ENCODE data around the gene NCKIPSD.

The NCKIPSD gene

GRCh38 chr3:48678056-48678455, 7.7 kb downstream of the NCKIPSD start:
- ATAC-seq: peak; percentile 57
- TF ChIP-seq ZNF70 (CRISPR knock-in tag; IDR thresholded peaks at IDR 0.05) (no peak), BACH2 (CRISPR knock-in tag; IDR thresholded peaks at IDR 0.05; ENCODE audit: borderline replicate concordance) (no peak), GLIS3 (CRISPR knock-in tag; IDR thresholded peaks at IDR 0.05) (no peak), ZC3H10 (CRISPR knock-in tag; IDR thresholded peaks at IDR 0.05) (no peak), TSHZ2 (CRISPR knock-in tag; IDR thresholded peaks at IDR 0.05) (no peak), CSDC2 (CRISPR knock-in tag; IDR thresholded peaks at IDR 0.05) (no peak), ZFP30 (CRISPR knock-in tag; IDR thresholded peaks at IDR 0.05) (no peak), ARNTL (CRISPR knock-in tag; IDR thresholded peaks at IDR 0.05; ENCODE audit: borderline replicate concordance, low read depth) (no peak)

- TF ChIP-seq ZFP3 (CRISPR knock-in tag; IDR thresholded peaks at IDR 0.05) (no peak), ZNF565 (CRISPR knock-in tag; conservative IDR thresholded peaks at IDR 0.05; ENCODE audit: low read depth) (no peak), BACH2 (CRISPR knock-in tag; IDR thresholded peaks at IDR 0.05; ENCODE audit: borderline replicate concordance) (no peak), ARNTL (CRISPR knock-in tag; IDR thresholded peaks at IDR 0.05; ENCODE audit: borderline replicate concordance, low read depth) (no peak), RARB (CRISPR knock-in tag; IDR thresholded peaks at IDR 0.05) (no peak), ZNF70 (CRISPR knock-in tag; IDR thresholded peaks at IDR 0.05) (no peak), TSHZ2 (CRISPR knock-in tag; IDR thresholded peaks at IDR 0.05) (no peak), ZFP30 (CRISPR knock-in tag; IDR thresholded peaks at IDR 0.05) (no peak), POU6F1 (CRISPR knock-in tag; IDR thresholded peaks at IDR 0.05; ENCODE audit: borderline replicate concordance, low read depth) (no peak)
- ATAC-seq: no peak
Measured at GRCh38 chr3:48674505-48674904, 11.2 kb downstream of the NCKIPSD start.

- TF ChIP-seq PPARA (CRISPR knock-in tag; IDR thresholded peaks at IDR 0.05; ENCODE audit: borderline replicate concordance): no peak
- no peak for TF ChIP-seq OSR1 (CRISPR knock-in tag; IDR thresholded peaks at IDR 0.05)
- no peak for TF ChIP-seq CREB5 (CRISPR knock-in tag; IDR thresholded peaks at IDR 0.05; ENCODE audit: low read depth)
- TF ChIP-seq TSHZ2 (CRISPR knock-in tag; IDR thresholded peaks at IDR 0.05): no peak
- TF ChIP-seq ZFP3 (CRISPR knock-in tag; IDR thresholded peaks at IDR 0.05): no peak
- TF ChIP-seq CSDC2 (CRISPR knock-in tag; IDR thresholded peaks at IDR 0.05): no peak
- TF ChIP-seq BACH2 (CRISPR knock-in tag; IDR thresholded peaks at IDR 0.05; ENCODE audit: borderline replicate concordance): no peak
- TF ChIP-seq GLIS3 (CRISPR knock-in tag; IDR thresholded peaks at IDR 0.05): no peak
- no peak for TF ChIP-seq ZFP30 (CRISPR knock-in tag; IDR thresholded peaks at IDR 0.05)
- no peak for TF ChIP-seq ZNF70 (CRISPR knock-in tag; IDR thresholded peaks at IDR 0.05)
- no peak for TF ChIP-seq TOX (CRISPR knock-in tag; IDR thresholded peaks at IDR 0.05; ENCODE audit: borderline replicate concordance)
- TF ChIP-seq ZC3H10 (CRISPR knock-in tag; IDR thresholded peaks at IDR 0.05): no peak
- no peak for TF ChIP-seq CSRNP3 (CRISPR knock-in tag; IDR thresholded peaks at IDR 0.05)
- no peak for ATAC-seq
Measured at GRCh38 chr3:48672522-48672921, 13.2 kb downstream of the NCKIPSD start.

All from SK-N-SH treated with all-trans-retinoic acid at 6 μM for 48 hours (cell line).